Measurements from ENCODE around the gene FIBP.

DNA sequence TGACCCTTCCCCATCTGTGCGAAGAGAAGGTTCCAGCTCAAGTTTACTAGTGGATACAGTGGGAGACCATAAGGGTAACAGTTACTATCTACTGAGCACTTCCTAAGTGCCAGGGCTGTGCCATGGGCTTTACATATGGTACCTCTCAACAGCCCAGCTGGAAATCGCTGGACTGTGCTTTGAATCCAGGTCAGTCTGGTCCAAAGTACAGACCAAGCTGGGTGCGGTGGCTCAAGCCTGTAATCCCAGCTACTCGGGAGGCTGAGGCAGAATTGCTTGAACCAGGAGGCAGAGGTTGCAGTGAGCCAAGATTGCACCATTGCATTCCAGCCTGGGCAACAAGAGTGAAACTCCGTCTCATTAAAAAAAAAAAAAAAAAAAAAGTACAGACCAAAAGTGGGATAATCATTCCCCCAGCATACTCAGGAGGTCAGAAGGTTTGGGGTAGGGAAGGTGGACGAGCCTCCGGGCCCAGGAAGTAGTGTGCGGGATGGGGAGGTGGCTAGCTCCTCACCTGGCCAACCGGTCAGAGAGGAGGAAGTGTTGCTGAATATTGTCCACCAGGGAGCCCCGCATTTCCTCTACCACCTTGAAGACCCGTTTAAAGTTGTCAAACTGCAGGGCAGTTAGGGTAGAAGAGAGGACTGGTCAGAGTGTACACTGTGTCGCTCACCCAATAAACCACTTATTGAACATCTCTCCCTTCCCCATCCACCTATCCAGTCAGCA lies 2.3 kb downstream of the FIBP start:
- TF ChIP-seq, protein P1, sequence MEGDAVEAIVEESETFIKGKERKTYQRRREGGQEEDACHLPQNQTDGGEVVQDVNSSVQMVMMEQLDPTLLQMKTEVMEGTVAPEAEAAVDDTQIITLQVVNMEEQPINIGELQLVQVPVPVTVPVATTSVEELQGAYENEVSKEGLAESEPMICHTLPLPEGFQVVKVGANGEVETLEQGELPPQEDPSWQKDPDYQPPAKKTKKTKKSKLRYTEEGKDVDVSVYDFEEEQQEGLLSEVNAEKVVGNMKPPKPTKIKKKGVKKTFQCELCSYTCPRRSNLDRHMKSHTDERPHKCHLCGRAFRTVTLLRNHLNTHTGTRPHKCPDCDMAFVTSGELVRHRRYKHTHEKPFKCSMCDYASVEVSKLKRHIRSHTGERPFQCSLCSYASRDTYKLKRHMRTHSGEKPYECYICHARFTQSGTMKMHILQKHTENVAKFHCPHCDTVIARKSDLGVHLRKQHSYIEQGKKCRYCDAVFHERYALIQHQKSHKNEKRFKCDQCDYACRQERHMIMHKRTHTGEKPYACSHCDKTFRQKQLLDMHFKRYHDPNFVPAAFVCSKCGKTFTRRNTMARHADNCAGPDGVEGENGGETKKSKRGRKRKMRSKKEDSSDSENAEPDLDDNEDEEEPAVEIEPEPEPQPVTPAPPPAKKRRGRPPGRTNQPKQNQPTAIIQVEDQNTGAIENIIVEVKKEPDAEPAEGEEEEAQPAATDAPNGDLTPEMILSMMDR (IDR thresholded peaks at IDR 0.05; ENCODE audit: extremely low read depth in 1 of 2, insufficient read depth in 1 of 2, low read depth in 1 of 2, low read length in 2 of 2): no peak
- TF ChIP-seq POLR2A (IDR thresholded peaks at IDR 0.05; ENCODE audit: low read depth, low read length) (no peak), EZH2 (IDR thresholded peaks at IDR 0.05; ENCODE audit: borderline replicate concordance, low read depth, low read length, severe bottlenecking) (no peak)
- TF ChIP-seq, protein P2, sequence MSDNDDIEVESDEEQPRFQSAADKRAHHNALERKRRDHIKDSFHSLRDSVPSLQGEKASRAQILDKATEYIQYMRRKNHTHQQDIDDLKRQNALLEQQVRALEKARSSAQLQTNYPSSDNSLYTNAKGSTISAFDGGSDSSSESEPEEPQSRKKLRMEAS (IDR thresholded peaks at IDR 0.05; ENCODE audit: insufficient read depth, insufficient read length): no peak
